Measurements from ENCODE around the gene FOXJ1. TPM values are rescaled to one million over a fixed set of nuclear protein-coding genes. Genes with fewer than 3 reads are reported as not detected.

The FOXJ1 gene
- total and polyA plus RNA-seq, 2 of the 8 experiments (the other 6 are each of a cell fraction or from before 2014, with no cell fraction given): 4.7 to 5.4 TPM

- Histone ChIP-seq H4K20me1 (replicated peaks in 1 of 2; ENCODE audit: control insufficient read depth in 1 of 2, insufficient read depth in 2 of 2, low read length in 2 of 2) (no peaks in the 10 kb centered on the region), H2AK5ac (ENCODE audit: low read depth, low read length) (peak overlapping the region; percentile 80; the same call in 1 of the 2 replicates), H2BK5ac (ENCODE audit: low read depth, low read length) (peak overlapping the region; percentile 96; the same call in 1 of the 2 replicates), H3K14ac (ENCODE audit: insufficient read length) (no peak overlapping the region), H2AFZ (ENCODE audit: low read length) (no peak overlapping the region), H2BK120ac (replicated peaks; ENCODE audit: low read depth, low read length) (peak overlapping the region; percentile 45), H2BK15ac (ENCODE audit: low read length) (no peak overlapping the region; the same call in 1 of the 2 replicates), H3K4me2 (ENCODE audit: insufficient read depth in 1 of 2, low read depth in 2 of 2, low read length in 2 of 2) (peak overlapping the region; percentile 68 to 69), H4K8ac (ENCODE audit: extremely low read depth, insufficient read depth, low read length) (peak overlapping the region; percentile 12; the same call in 1 of the 2 replicates), H4K5ac (ENCODE audit: insufficient read length, low read depth, low read length) (peak overlapping the region; percentile 2), H3K56ac (replicated peaks; ENCODE audit: insufficient read length, low read depth, low read length) (no peak overlapping the region), H3K79me2 (ENCODE audit: control insufficient read depth in 1 of 2, insufficient read depth in 2 of 2, low read length in 2 of 2) (no peaks in the 10 kb centered on the region), H3K9ac (replicated peaks in 1 of 4; ENCODE audit: extremely low read depth in 1 of 4, low read depth in 3 of 4, low read length in 3 of 4) (no peak overlapping the region), H3K4me1 (replicated peaks in 1 of 4; ENCODE audit: control insufficient read depth in 3 of 4, insufficient read depth in 4 of 4, low read length in 3 of 4) (peaks cover 18 to 49% (median 41%) of the 10 kb centered on the region in 4 experiments), H3K79me1 (ENCODE audit: low read depth, low read length) (no peaks in the 10 kb centered on the region), H3K23me2 (ENCODE audit: low read depth, low read length) (peaks cover 11% of the 10 kb centered on the region; the same call in 1 of the 2 replicates), H3K4ac (replicated peaks; ENCODE audit: insufficient read length, low read depth, low read length) (peak overlapping the region; percentile 30), H3K36me3 (ENCODE audit: control insufficient read depth in 2 of 4, insufficient read depth in 4 of 4, low read length in 3 of 4) (no peaks in the 10 kb centered on the region), H4K91ac (replicated peaks; ENCODE audit: insufficient read length, low read length) (peak overlapping the region; percentile 95), H3K18ac (ENCODE audit: extremely low read depth, low read length) (peak overlapping the region; percentile 83), H3K27ac (ENCODE audit: low read depth, low read length) (no peak overlapping the region), H2BK12ac (ENCODE audit: low read depth, low read length) (peak overlapping the region; percentile 95; the same call in 1 of the 2 replicates), H2BK20ac (ENCODE audit: low read length) (peak overlapping the region; percentile 86; the same call in 1 of the 2 replicates), H3K4me3 (ENCODE audit: extremely low read depth in 1 of 4, insufficient read depth in 2 of 4, low read depth in 3 of 4, low read length in 4 of 4) (peak overlapping the region in 1 of 4 experiments; percentile 47; a peak in 1 of 8 replicates), H3K9me3 (ENCODE audit: insufficient read depth in 2 of 2, low read depth in 1 of 2, low read length in 1 of 2) (no peaks in the 10 kb centered on the region), H3K23ac (ENCODE audit: insufficient read length) (no peak overlapping the region), H3K27me3 (replicated peaks in 1 of 4; ENCODE audit: control insufficient read depth in 3 of 4, extremely low read depth in 1 of 4, insufficient read depth in 3 of 4, low read length in 3 of 4) (peaks cover 0 to 15% (median 4%) of the 10 kb centered on the region in 4 experiments; a peak in 4 of 7 replicates)
- no peak for DNase-seq (ENCODE audit: low read depth in 1 of 2, low spot score in 2 of 2)
- no peak for FAIRE-seq
- 37% methylated on average over 21 of the region's 21 CpGs; no CpG with 5 or more reads in 1 of the 2 experiments for WGBS, 2 experiments (ENCODE audit: extremely low coverage in 1 of 2, insufficient coverage in 1 of 2, insufficient read length in 1 of 2, insufficient replicate concordance in 2 of 2, low coverage in 1 of 2, low lambda C conversion rate in 2 of 2, missing lambda C conversion rate in 1 of 2)
- CTCF ChIA-PET (ENCODE audit: partially characterized antibody): interaction anchor here (0.6 to 41.5 kb wide), 12 partner anchors 11 to 157 kb away, joined by 3 to 778 read pairs (median 4); partner anchors contain the start of gene FOXJ1
- POLR2A ChIA-PET (ENCODE audit: partially characterized antibody): interaction anchor here (0.7 to 9.3 kb wide), 4 partner anchors 9 to 50 kb away, joined by 3 to 70 read pairs (median 34); partner anchors contain the start of gene FOXJ1
- TF ChIP-seq CBX5 (IDR thresholded peaks at IDR 0.05; ENCODE audit: low read depth, low read length): no peak
- TF ChIP-seq MAX (IDR thresholded peaks at IDR 0.05): no peak
- TF ChIP-seq FOSL1 (IDR thresholded peaks at IDR 0.05; ENCODE audit: insufficient read depth, low read depth, low read length): no peak
- no peak for TF ChIP-seq NRF1 (IDR thresholded peaks at IDR 0.05; ENCODE audit: low read depth, low read length)
- no peak for TF ChIP-seq EZH2 (IDR thresholded peaks at IDR 0.05; ENCODE audit: low read depth, low read length, severe bottlenecking)
- no peak for TF ChIP-seq EGR1 (IDR thresholded peaks at IDR 0.05; ENCODE audit: borderline replicate concordance, low read depth, low read length)
- TF ChIP-seq TCF12 (IDR thresholded peaks at IDR 0.05; ENCODE audit: low read depth, low read length): no peak
- TF ChIP-seq CEBPB (IDR thresholded peaks at IDR 0.05; ENCODE audit: low read depth, low read length): no peak
- no peak for TF ChIP-seq POLR2A (IDR thresholded peaks at IDR 0.05; ENCODE audit: control extremely low read depth in 1 of 2, low read depth in 2 of 2, low read length in 2 of 2)
- no peak for TF ChIP-seq EP300 (IDR thresholded peaks at IDR 0.05; ENCODE audit: borderline replicate concordance in 1 of 2, low read depth in 2 of 2, low read length in 2 of 2)
- TF ChIP-seq POLR2AphosphoS5 (IDR thresholded peaks at IDR 0.05; ENCODE audit: low read depth, low read length): no peak
- no peak for TF ChIP-seq KDM1A (IDR thresholded peaks at IDR 0.05; ENCODE audit: borderline replicate concordance, low read length)
- no peak for TF ChIP-seq SRF (IDR thresholded peaks at IDR 0.05; ENCODE audit: low read depth, low read length)
These were observed 9.9 kb downstream of the FOXJ1 start for GRCh38 chr17:76131051-76131691.

Data from H1 (cell line).